IMR-90 (cell line): Measurements from ENCODE around the gene UACA. TPM values are rescaled to one million over a fixed set of nuclear protein-coding genes. Genes with fewer than 3 reads are reported as not detected.

Experiments
- ATAC-seq: fragments of 200-7000 bp; cut with Tn5 transposase; 2 replicates; pipeline ENCODE4 v1.9.1; 2020; ENCODE audit warnings: low read depth, mild to moderate bottlenecking, moderate library complexity
- BruUV-seq: library from RNA; stranded (reverse); fragments of 400-500 nt; replicated peaks from 2 replicates; lab custom pipeline; 2021; lab: Mats Ljungman, UMichigan
- CTCF ChIA-PET: fragments of 300-600 bp; formaldehyde crosslinking; extraction: SDS; loops from one replicate; lab custom pipeline; 2021; ENCODE audit warnings: antibody characterized with exemption; lab: Yijun Ruan, JAX
- POLR2A ChIA-PET: fragments of 300-600 bp; sonication (Branson Sonifier 250); formaldehyde crosslinking; loops from one replicate; lab custom pipeline; 2022; ENCODE audit warnings: antibody characterized with exemption; ENCODE audit not compliant: unreplicated experiment; lab: Charles Lee
- DNase-seq: peaks from one replicate; pipeline ENCODE4 v3.0.0; 2013
- H2AFZ ChIP-seq: replicated peaks from 2 replicates; pipeline ENCODE3; 2013; ENCODE audit warnings: low read length, mild to moderate bottlenecking; ENCODE audit not compliant: poor library complexity
- H2AK5ac ChIP-seq: 2 replicates; pipeline ENCODE4 v1.6.1; 2013; ENCODE audit warnings: low read depth, low read length, inconsistent platforms
- H2AK9ac ChIP-seq: replicated peaks from 2 replicates; pipeline ENCODE3; 2013; ENCODE audit warnings: mild to moderate bottlenecking, low read depth, low read length, moderate library complexity; ENCODE audit not compliant: poor library complexity
- H2BK120ac ChIP-seq: 2 replicates; pipeline ENCODE4 v1.6.1; 2013; ENCODE audit warnings: low read depth, low read length, inconsistent platforms
- H2BK15ac ChIP-seq: 3 replicates; pipeline ENCODE4 v1.6.1; 2013; ENCODE audit warnings: low read depth, low read length, inconsistent platforms
- H2BK20ac ChIP-seq: 2 replicates; pipeline ENCODE4 v1.6.1; 2013; ENCODE audit warnings: low read depth, mild to moderate bottlenecking, inconsistent platforms, low read length, moderate library complexity
- H2BK5ac ChIP-seq: 2 replicates; pipeline ENCODE4 v1.6.1; 2013; ENCODE audit warnings: mild to moderate bottlenecking, low read depth, low read length, inconsistent platforms; ENCODE audit not compliant: poor library complexity, severe bottlenecking
- H3K14ac ChIP-seq: replicated peaks from 2 replicates; pipeline ENCODE4 v1.6.1; 2013; ENCODE audit warnings: low read depth, low read length, inconsistent platforms
- H3K18ac ChIP-seq: 2 replicates; pipeline ENCODE4 v1.6.1; 2013; ENCODE audit warnings: low read depth, low read length, control low read depth
- H3K23ac ChIP-seq: 2 replicates; pipeline ENCODE4 v1.6.1; 2013; ENCODE audit warnings: low read depth, low read length, inconsistent platforms
- H3K27ac ChIP-seq: 2 replicates; pipeline ENCODE4 v1.5.1; 2013; ENCODE audit warnings: mild to moderate bottlenecking, control low read depth, low read length; ENCODE audit not compliant: insufficient read depth
- H3K27me3 ChIP-seq: 2 replicates; pipeline ENCODE4 v1.6.1; 2013; ENCODE audit warnings: low read length; ENCODE audit not compliant: control insufficient read depth, insufficient read depth
- H3K36me3 ChIP-seq: 2 replicates; pipeline ENCODE4 v1.6.1; 2013; ENCODE audit warnings: low read length, mixed read lengths; ENCODE audit not compliant: control insufficient read depth, insufficient read depth
- H3K4ac ChIP-seq: 2 replicates; pipeline ENCODE4 v1.6.1; 2013; ENCODE audit warnings: low read depth, low read length, inconsistent platforms
- H3K4me1 ChIP-seq: 2 replicates; pipeline ENCODE4 v1.6.1; 2013; ENCODE audit warnings: low read length, mixed read lengths; ENCODE audit not compliant: control insufficient read depth, insufficient read depth
- H3K4me2 ChIP-seq: 2 replicates; pipeline ENCODE4 v1.6.1; 2013; ENCODE audit warnings: low read depth, mild to moderate bottlenecking, control low read depth, low read length, moderate library complexity
- H3K4me3 ChIP-seq: 2 replicates; pipeline ENCODE4 v1.5.1; 2013; ENCODE audit warnings: low read depth, mild to moderate bottlenecking, control low read depth, low read length, moderate library complexity; ENCODE audit not compliant: insufficient read depth
- H3K56ac ChIP-seq: 2 replicates; pipeline ENCODE4 v1.6.1; 2013; ENCODE audit warnings: low read length, inconsistent platforms; ENCODE audit not compliant: insufficient read depth; ENCODE audit errors: extremely low read depth
- H3K79me1 ChIP-seq, 2 experiments: 2 replicates each; pipeline ENCODE4 v1.6.1; 2013; ENCODE audit warnings: low read length in 2 of 2, inconsistent platforms in 1 of 2, low read depth in 1 of 2
- H3K9ac ChIP-seq: 2 replicates; pipeline ENCODE4 v1.6.1; 2013; ENCODE audit warnings: low read depth, low read length, control low read depth
- H3K9me1 ChIP-seq: 2 replicates; pipeline ENCODE4 v1.6.1; 2013; ENCODE audit warnings: low read length, inconsistent platforms; ENCODE audit not compliant: insufficient read depth
- H3K9me3 ChIP-seq: 2 replicates; pipeline ENCODE4 v1.6.1; 2013; ENCODE audit warnings: low read length; ENCODE audit not compliant: control insufficient read depth, insufficient read depth
- H4K20me1 ChIP-seq: 2 replicates; pipeline ENCODE4 v1.6.1; 2013; ENCODE audit warnings: low read length, inconsistent platforms; ENCODE audit not compliant: insufficient read depth
- H4K5ac ChIP-seq: 2 replicates; pipeline ENCODE4 v1.6.1; 2013; ENCODE audit warnings: mild to moderate bottlenecking, low read depth, low read length, control low read depth
- H4K8ac ChIP-seq, 2 experiments: 2 replicates each; pipeline ENCODE4 v1.6.1; 2013; ENCODE audit warnings: low read depth in 2 of 2, low read length in 2 of 2, control low read depth in 1 of 2, inconsistent platforms in 1 of 2
- H4K91ac ChIP-seq: 2 replicates; pipeline ENCODE4 v1.6.1; 2013; ENCODE audit warnings: low read depth, low read length, inconsistent platforms; ENCODE audit not compliant: insufficient read depth
- BHLHE40 ChIP-seq: fragments of 150-350 bp; IDR thresholded peaks from 2 replicates; pipeline ENCODE4 v1.6.1; 2016; ENCODE audit warnings: mild to moderate bottlenecking, low read depth, low read length
- CEBPB ChIP-seq: IDR thresholded peaks from 2 replicates; pipeline ENCODE4 v1.6.1; 2012; ENCODE audit warnings: low read depth, low read length, improper control_type of control experiment
- CHD1 ChIP-seq: IDR thresholded peaks from 2 replicates; pipeline ENCODE4 v1.6.1; 2012; ENCODE audit warnings: low read depth, low read length, improper control_type of control experiment
- MAFK ChIP-seq: IDR thresholded peaks from 2 replicates; pipeline ENCODE4 v1.6.1; 2012; ENCODE audit warnings: low read depth, low read length, improper control_type of control experiment
- MXI1 ChIP-seq: IDR thresholded peaks from 2 replicates; pipeline ENCODE4 v1.6.1; 2012; ENCODE audit warnings: low read depth, mild to moderate bottlenecking, low read length, moderate library complexity, borderline replicate concordance
- NFE2L2 ChIP-seq: fragments of 150-350 bp; IDR thresholded peaks from 2 replicates; pipeline ENCODE4 v1.6.1; 2016; ENCODE audit warnings: low read depth, mild to moderate bottlenecking, low read length
- RAD21 ChIP-seq: IDR thresholded peaks from 2 replicates; pipeline ENCODE4 v1.6.1; 2012; ENCODE audit warnings: low read length, improper control_type of control experiment
- WGBS, 2 experiments: methylation state at CpG; one replicate each; pipeline versions ENCODE4 v1.1.5 to v1.1.7; 2013; ENCODE audit warnings: missing lambda C conversion rate in 2 of 2; ENCODE audit not compliant: insufficient read length in 1 of 2; ENCODE audit errors: extremely low coverage in 2 of 2; 5-methylcytosine and 5-hydroxymethylcytosine counted together
- dilution Hi-C: fragments of 300-500 bp; cut with HindIII; formaldehyde crosslinking; loops from one replicate; pipeline ENCODE4 v1.14.3; 2018; ENCODE audit warnings: low sequenced_read_pairs; ENCODE audit not compliant: unreplicated experiment
- in situ Hi-C: fragments of 300-500 bp; cut with MboI; formaldehyde crosslinking; loops from 3 replicates; pipeline ENCODE4 v1.14.3; 2019; ENCODE audit warnings: low sequenced_read_pairs, inconsistent platforms, mixed read lengths
- intact Hi-C: fragments of 100-400 bp; cut with micrococcal nuclease; formaldehyde crosslinking; loops from 2 replicates; pipeline ENCODE4 v1.10.0; 2022
- polyA plus RNA-seq, 3 experiments: library from polyadenylated mRNA; depleted of rRNA; stranded (reverse); fragments of >200 nt; gene quantifications; 2 replicates each; pipeline ENCODE4 v1.2.3, GENCODE V29; 2012; ENCODE audit warnings: low replicate concordance in 1 of 3
- total RNA-seq: library from RNA; depleted of rRNA; stranded (reverse); fragments of >200 nt; gene quantifications from 2 replicates; pipeline ENCODE4 v1.2.3, GENCODE V29; 2012
- TF ChIP-seq, protein P1 (sequence below): conservative IDR thresholded peaks from 2 replicates; pipeline ENCODE4 v1.5.1; 2012; ENCODE audit warnings: mild to moderate bottlenecking, low read depth, low read length, improper control_type of control experiment

The UACA gene
- total and polyA plus RNA-seq, 2 of the 4 experiments (the other 2 are of a cell fraction) = 156 to 507 TPM

DNA sequence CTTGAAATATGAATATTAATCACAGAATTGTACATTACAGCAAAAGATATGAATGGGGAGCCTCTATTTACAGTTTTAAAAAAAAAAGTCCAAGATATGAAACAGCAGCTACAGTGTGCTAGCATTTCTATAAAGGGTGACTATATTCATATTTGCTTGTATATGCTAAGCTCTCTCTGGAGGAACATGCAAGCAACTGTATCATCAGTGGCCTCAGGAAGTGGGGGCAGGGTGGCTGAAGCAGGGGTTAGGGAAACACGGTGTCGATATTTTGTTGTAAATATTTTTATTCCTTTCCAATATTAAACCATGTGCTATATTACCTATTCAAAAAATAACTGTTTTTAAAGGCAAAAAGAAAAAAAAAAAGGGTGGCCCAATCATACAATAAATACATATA, 2.3 kb downstream of the UACA start:
- peak overlapping the region; percentile 88 for H3K4me2 ChIP-seq
- H3K23ac ChIP-seq = peak overlapping the region; percentile 32; the same call in 1 of the 2 replicates
- H3K9me3 ChIP-seq = no peaks in the 10 kb centered on the region
- H3K9ac ChIP-seq = no peak overlapping the region
- H2AK9ac ChIP-seq = no peak overlapping the region
- TSS peak; percentile 3 for BruUV-seq
- H2AFZ ChIP-seq = no peak overlapping the region
- H3K4ac ChIP-seq = no peak overlapping the region
- H3K79me1 ChIP-seq = peaks cover 5 to 19% of the 10 kb centered on the region in 2 experiments
- POLR2A ChIA-PET = interaction anchor here (1.4 to 1.7 kb wide), 2 partner anchors 34 to 39 kb away, joined by 5 to 8 read pairs; no protein-coding TSS in a partner anchor
- H2BK20ac ChIP-seq = no peak overlapping the region
- H4K5ac ChIP-seq = no peak overlapping the region
- no peak overlapping the region for H2BK120ac ChIP-seq
- peak overlapping the region; percentile 52; the same call in 1 of the 2 replicates for H3K27ac ChIP-seq
- no peak overlapping the region for H3K18ac ChIP-seq
- no peak overlapping the region for H3K14ac ChIP-seq
- H3K4me1 ChIP-seq = peaks cover 6% of the 10 kb centered on the region
- H4K20me1 ChIP-seq = peaks cover 4% of the 10 kb centered on the region
- no peak overlapping the region for H3K56ac ChIP-seq
- intact Hi-C loops (loop anchor here (2.0 to 5.0 kb wide), 2 partner anchors 14 to 116 kb away; no protein-coding TSS in a partner anchor), in situ Hi-C loops (no loop called here), dilution Hi-C loops (no loop called here)
- no peaks in the 10 kb centered on the region for H3K27me3 ChIP-seq
- H2BK5ac ChIP-seq = peak overlapping the region; percentile 61
- CTCF ChIA-PET = interaction anchor here (0.6 to 1.2 kb wide), 4 partner anchors 45 to 877 kb away, joined by 3 to 4 read pairs (median 4); no protein-coding TSS in a partner anchor
- H3K9me1 ChIP-seq = no peaks in the 10 kb centered on the region
- ATAC-seq (no peak), DNase-seq (no peak)
- no CpG with 5 or more reads among the region's 2 CpGs for WGBS, 2 experiments
- H4K8ac ChIP-seq = no peak overlapping the region
- no peak overlapping the region for H2BK15ac ChIP-seq
- H2AK5ac ChIP-seq = no peak overlapping the region
- TF ChIP-seq CEBPB (no peak), CHD1 (no peak), RAD21 (no peak), MAFK (no peak), NFE2L2 (no peak), MXI1 (no peak), BHLHE40 (no peak)
- TF ChIP-seq, protein P1, sequence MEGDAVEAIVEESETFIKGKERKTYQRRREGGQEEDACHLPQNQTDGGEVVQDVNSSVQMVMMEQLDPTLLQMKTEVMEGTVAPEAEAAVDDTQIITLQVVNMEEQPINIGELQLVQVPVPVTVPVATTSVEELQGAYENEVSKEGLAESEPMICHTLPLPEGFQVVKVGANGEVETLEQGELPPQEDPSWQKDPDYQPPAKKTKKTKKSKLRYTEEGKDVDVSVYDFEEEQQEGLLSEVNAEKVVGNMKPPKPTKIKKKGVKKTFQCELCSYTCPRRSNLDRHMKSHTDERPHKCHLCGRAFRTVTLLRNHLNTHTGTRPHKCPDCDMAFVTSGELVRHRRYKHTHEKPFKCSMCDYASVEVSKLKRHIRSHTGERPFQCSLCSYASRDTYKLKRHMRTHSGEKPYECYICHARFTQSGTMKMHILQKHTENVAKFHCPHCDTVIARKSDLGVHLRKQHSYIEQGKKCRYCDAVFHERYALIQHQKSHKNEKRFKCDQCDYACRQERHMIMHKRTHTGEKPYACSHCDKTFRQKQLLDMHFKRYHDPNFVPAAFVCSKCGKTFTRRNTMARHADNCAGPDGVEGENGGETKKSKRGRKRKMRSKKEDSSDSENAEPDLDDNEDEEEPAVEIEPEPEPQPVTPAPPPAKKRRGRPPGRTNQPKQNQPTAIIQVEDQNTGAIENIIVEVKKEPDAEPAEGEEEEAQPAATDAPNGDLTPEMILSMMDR = no peak
- no peaks in the 10 kb centered on the region for H3K36me3 ChIP-seq
- peak overlapping the region; percentile 29; the same call in 1 of the 2 replicates for H3K4me3 ChIP-seq
- H4K91ac ChIP-seq = no peak overlapping the region
